Measurements from ENCODE around the gene TRAPPC12.
"Not testable (repeated sequence)": the region's sequence is repeated elsewhere in the genome, so short reads cannot be mapped to it uniquely, and the experiment has no call there.

TRAPPC12 gene

GRCh38 chr2:3454005-3454404, 74.5 kb downstream of the TRAPPC12 start:
- not testable (repeated sequence) for DNase-seq (ENCODE audit: low read depth, low spot score)

DNA sequence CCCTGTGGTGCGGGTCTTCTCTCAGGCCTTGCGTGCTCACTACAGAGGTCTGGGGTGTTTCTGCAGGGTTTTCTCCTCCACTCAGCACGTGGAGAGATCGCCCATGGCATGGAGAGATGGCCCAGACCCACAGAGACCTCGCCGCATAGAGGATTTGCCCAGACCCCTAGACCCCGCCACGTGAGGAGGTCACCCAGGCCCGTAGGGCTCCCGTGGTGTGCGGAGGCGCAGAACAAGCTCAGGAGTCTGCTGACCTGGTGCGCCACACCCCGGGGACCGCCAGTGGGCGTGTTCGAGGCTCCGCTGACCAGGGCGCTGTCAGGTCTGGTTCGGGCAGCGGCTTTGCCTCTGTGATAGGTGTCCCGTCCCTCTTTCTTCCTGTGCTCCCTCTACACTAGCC, 75.3 kb downstream of the TRAPPC12 start:
- no peak for DNase-seq (ENCODE audit: low read depth, low spot score)

DNA sequence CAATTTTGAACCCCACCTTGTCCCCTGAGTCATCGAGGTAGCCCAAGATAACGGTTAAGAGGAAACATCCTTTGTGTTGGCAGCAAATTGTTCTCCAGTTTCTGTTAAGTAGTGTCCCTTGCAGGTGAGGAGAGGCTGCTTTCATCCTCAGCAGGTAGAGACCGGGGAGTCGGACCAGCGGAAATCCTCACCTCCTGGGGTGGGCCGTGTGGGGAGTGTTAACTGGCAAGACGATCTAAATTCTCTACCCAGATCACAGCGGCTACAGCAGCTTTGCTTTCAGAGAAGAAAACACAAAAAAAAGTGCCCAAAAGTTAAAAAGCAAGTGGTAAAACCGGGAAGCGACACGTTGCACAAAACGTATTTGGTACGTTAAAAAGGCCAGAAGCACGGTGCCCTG, 76.6 kb downstream of the TRAPPC12 start:
- no peak for DNase-seq (ENCODE audit: low read depth, low spot score)

GRCh38 chr2:3457524-3458395, 78.3 kb downstream of the TRAPPC12 start:
- no peak for DNase-seq (ENCODE audit: low read depth, low spot score)

DNA sequence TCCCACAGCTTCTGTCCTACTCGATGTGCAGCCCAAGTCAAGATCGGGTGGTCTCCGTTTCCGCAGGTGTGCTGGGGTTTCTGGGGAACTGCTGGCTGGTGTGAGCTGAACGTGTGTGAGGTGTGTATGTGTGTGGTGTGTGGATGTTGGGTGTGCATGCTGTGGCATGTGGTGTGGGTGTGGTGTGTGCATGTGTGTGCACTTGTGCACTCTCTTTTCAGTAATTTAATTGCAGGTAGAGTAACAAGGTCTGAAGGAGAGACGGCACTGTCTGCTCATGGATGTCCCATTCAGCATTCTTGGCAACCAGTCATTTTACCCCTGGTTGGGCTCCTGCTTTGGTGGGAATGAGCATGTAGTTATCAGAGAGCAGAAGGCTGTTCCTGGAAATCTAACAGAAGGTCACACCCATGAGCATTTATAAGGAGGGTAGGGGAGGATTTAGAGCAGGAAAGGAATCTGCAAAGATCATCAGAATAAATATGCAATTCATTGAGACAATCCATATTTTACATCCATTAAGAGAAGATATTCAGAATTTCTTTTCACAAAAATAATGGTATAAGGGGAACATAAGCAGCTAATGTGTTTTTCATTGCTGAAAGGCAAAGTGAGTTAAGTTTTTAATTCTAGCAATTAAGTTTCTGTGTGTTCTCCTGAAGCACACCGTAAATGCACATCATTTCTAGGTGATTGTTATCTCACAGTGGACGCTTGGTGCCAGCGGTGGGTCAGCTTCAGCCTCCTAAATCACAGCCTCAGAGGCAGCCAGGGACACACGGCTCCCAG, 79.1 kb downstream of the TRAPPC12 start:
- DNase-seq (ENCODE audit: low read depth, low spot score): no peak

DNA sequence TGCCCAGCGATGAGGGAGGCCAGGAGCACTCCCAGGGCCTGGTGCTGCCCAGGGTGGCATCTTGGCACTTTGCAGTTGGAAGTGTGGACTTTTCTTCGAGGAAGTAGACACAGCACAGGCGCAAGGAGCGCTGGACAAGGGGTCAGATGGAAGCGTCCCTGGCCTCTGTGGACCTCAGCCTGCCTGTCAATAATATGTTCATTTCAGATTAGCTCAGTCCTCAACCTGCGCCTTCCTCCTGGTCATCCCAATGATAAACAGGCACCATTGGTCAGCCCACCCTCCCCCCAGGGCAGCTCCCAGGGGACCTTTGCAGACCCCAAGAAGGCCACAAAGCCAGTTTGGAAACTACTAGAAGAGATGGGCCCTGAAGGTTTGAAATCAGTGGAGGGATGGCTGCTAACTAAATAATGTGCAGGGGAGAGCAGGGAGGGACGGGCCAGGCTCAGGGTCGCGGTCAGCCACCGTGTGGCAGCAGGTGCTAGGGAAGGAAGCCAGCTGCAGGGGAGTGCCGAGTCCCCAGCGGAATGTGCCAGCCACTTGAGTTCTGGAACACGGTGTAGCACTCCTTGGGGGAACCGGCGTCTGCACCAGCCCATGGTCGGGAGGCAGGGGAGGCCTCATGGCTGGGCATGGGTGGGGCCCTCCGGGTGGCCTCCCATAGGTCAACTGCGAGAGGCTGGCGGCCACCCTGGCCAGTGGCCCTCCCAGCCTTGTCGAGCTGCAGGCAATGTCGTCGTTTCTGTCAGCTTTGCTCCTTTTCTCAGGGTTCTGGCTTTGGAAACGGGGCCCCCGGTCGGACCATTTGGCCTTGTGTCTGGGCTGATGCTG, 79.9 kb downstream of the TRAPPC12 start:
- DNase-seq (ENCODE audit: low read depth, low spot score): no peak

DNA sequence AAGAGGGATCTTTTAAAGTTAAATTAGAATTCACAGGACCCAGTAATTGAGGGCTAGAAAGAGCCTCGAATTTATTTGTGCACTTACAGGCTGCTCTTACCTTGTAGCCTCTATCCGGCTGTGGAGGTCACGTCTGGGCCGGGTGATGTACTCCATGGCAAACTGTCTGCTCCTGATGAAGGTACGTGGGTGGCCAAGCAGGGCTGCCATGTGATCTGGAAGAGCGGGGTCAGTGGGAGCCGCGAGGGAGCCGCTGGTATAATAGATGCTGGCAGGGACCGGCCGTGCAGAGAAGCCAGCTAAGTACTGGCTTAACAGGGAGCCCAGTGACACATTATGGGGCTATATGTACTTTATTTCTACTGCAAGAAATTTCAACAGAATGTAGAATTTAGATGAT, 80.7 kb downstream of the TRAPPC12 start:
- no peak for DNase-seq (ENCODE audit: low read depth, low spot score)

GRCh38 chr2:3460831-3461800, 81.6 kb downstream of the TRAPPC12 start:
- no peak for DNase-seq (ENCODE audit: low read depth, low spot score)

DNA sequence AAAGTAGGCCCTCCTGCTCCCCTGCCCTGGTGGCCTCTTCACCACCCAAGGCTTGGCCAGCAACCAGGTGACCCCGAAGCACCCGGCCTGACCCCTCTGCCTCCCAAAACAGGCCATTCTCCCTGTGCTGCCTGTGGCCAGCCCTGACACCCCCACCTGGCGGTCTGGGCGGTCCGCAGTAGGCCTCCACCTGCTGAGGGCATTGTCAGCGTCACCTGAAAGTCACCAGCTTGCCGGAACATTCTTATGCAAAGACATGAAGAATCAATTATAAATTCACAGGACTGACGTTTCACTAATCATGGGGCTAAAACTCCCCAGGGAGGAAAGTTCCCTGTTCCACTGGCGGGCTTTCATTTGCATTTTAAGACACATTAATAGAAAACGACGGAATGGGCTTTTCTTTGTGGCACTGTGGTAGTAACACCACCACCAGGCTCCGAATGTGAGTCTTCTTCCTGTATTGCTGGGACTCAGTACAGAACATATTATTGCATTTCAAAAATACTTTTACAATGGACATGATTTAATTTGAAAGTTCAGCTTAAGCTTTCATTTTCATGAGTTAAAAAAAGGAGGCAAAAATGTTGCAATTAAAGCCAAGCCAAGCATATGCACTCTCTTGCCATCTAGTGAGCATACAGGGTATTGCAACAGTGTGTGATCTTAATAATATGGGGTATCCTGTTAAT, 82.5 kb downstream of the TRAPPC12 start:
- no peak for DNase-seq (ENCODE audit: low read depth, low spot score)

DNA sequence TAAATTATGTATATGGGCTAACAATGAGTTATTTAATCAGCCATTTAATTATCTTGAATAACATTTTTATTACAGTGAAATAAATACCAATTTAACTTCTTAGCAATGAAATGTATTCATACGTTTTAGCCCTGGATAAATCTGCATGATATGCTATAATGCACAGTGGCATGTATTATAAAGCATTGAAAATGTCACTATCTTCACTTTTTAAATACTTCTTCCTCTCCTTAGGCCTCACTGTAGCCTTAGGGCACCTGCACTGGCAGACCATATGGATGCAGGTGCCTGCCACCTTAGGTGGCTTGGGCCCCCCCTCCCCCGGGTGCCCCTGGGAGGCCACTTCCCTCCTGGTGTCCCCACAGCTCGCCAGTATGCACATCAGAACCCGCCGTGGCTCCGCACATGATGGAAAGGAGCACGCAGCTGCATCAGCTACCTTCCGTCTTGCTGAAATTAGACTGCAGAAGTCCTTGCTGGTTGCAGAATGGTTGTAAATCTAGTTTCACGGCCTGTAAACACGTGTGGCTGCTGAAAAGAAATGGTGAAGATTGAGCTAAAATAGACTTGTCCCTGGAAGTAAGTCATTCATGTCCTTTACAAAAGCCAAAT, 83.1 kb downstream of the TRAPPC12 start:
- DNase-seq (ENCODE audit: low read depth, low spot score): no peak

DNA sequence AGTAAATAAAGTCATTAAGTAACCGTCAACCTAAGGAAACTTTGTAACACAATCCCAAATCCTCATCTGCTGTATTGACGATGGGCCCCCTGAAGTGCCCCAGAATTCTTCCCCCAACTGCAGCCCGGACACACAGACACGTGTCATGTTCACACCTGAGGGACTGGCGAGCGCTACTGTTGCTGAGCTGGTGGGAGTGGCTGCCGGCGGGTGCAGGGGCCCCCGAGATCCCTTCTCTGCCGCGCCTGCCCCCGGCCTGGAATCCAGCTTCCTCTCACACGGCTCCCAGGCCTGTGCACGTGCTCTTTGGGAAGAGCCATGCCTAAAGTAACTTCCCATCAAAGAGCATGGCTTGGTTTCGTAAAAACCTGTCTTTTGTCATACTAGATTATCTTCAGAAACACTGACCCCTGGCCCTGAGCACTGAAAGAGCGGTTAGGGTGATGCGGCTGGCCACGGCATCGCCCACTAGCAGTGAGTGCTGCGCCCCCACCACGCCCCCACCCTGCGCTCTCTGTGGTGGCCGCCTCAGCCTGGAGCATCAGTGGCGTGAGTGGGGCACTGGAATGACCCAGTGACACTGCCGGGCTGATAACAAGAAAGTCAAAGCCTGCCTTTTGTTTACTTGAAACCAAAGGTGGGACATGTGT, 83.8 kb downstream of the TRAPPC12 start:
- no peak for DNase-seq (ENCODE audit: low read depth, low spot score)

- DNase-seq (ENCODE audit: low read depth, low spot score): no peak
These were observed 84.5 kb downstream of the TRAPPC12 start for GRCh38 chr2:3463944-3464343.

GRCh38 chr2:3464401-3465005, 85.0 kb downstream of the TRAPPC12 start:
- no peak for DNase-seq (ENCODE audit: low read depth, low spot score)

DNA sequence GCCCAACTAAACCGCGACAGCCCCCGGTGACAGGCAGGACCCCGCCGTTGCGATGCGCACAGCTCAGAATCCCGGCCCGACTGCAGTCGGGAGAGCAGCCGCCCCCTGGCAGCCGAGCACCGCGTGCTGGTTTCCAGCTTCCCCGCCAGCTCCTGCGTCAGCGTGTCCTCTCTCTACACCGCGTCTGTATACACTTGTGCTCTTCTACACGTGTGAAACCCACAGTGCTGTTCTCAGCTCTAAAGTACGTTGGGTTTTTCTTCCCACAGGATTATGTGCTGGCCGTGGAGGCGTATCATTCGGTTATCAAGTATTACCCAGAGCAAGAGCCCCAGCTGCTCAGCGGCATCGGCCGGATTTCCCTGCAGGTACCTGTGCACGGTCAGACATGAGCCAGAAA, 85.8 kb downstream of the TRAPPC12 start:
- DNase-seq (ENCODE audit: low read depth, low spot score): no peak

DNA sequence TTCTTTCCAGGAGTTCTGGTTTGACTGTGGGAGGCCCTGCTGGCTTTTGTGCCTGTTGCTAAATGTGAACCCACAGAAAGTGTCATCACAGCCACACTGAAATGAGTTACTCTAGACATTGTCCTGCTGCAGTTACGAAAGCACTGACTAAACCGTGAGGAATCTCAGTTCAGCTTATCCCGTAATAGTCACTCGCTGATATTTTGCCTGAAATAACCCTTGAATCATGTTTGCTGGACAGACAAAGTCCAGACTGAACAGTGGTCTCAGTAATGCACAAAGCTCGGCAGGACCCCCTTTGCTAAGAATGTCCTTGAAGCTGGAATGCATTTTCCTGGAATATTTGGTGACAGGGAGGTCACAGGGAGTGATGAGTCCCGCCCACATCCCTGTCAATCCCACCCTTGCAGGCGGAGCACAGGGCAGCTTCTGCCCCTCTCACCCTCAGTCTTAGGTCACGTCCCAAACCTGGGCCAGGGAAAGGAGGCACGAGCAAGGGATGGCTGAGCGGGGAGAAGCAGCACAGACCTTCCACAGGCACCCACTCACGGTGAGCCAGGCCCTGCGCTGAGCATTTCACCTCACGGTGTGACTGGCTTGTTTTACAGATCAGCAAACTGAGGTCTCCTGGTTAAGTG, 86.5 kb downstream of the TRAPPC12 start:
- no peak for DNase-seq (ENCODE audit: low read depth, low spot score)

GRCh38 chr2:3466482-3466863, 87.0 kb downstream of the TRAPPC12 start:
- DNase-seq (ENCODE audit: low read depth, low spot score): no peak

DNA sequence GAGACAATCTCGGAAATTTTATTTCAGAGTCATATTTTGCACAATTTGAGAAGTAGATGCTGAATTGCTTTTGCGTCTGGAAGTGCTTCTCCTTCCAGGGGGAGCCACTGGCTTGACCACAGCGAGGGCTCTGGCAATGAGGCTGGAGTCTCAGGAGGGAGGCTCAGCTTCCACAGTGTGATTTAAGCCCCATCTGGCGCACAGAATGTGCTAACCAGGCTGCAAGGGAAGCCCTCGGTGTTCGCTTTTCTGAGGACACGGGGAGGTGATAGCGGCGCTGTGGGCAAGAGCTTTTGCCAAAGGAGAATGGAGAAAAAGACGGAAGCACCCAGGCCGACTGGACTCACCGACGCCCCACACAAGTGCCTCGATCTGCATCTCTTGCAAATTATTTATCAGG, 87.5 kb downstream of the TRAPPC12 start:
- DNase-seq (ENCODE audit: low read depth, low spot score): no peak

- no peak for DNase-seq (ENCODE audit: low read depth, low spot score)
These were observed 88.2 kb downstream of the TRAPPC12 start for GRCh38 chr2:3467654-3468053.

All from iPS DF 19.7 (cell line).